Stimulated activated naive CD8-positive, alpha-beta T cell treated with anti-CD3 and anti-CD28 coated beads, Interleukin-15, Interleukin-2, amounts not matched to agents 100 ng/mL and 50 ng/mL, for 24 hours (primary cell): ENCODE data around the gene TMPRSS9.
A peak's percentile ranks its signal among the peaks of the same experiment; 100 is the strongest.

Experiments
- H3K27ac Mint-ChIP-seq: one replicate; pipeline ENCODE4 v1.8.0; 2021; ENCODE audit warnings: mild to moderate bottlenecking, mixed read lengths
- H3K27me3 Mint-ChIP-seq: one replicate; pipeline ENCODE4 v1.8.0; 2021; ENCODE audit warnings: mixed read lengths
- H3K36me3 Mint-ChIP-seq: one replicate; pipeline ENCODE4 v1.8.0; 2021; ENCODE audit warnings: low read depth, mixed read lengths
- H3K4me1 Mint-ChIP-seq: one replicate; pipeline ENCODE4 v1.8.0; 2021; ENCODE audit warnings: low read depth, mixed read lengths
- H3K4me3 Mint-ChIP-seq: one replicate; pipeline ENCODE4 v1.8.0; 2021; ENCODE audit warnings: mild to moderate bottlenecking, mixed read lengths
- H3K9me3 Mint-ChIP-seq: one replicate; pipeline ENCODE4 v1.8.0; 2021; ENCODE audit warnings: mixed read lengths

The TMPRSS9 gene

GRCh38 chr19:2359992-2360685 lies at the start of gene TMPRSS9:
Gene TMPRSS9, plus strand, starts transcription at chr19:2360265. Its CDS starts 29,521 bp downstream, at chr19:2389786.
- H3K36me3 Mint-ChIP-seq = no peaks in the 10 kb centered on the region
- no peak within 1 kb of the TSS for H3K27ac Mint-ChIP-seq
- no peaks in the 10 kb centered on the region for H3K9me3 Mint-ChIP-seq
- H3K4me1 Mint-ChIP-seq = peaks cover 4% of the 10 kb centered on the region
- H3K4me3 Mint-ChIP-seq = no peak within 1 kb of the TSS
- peaks cover 15% of the 10 kb centered on the region for H3K27me3 Mint-ChIP-seq

- H3K36me3 Mint-ChIP-seq = peaks cover 10% of the 10 kb centered on the region
- H3K9me3 Mint-ChIP-seq = peaks cover 10% of the 10 kb centered on the region
- no peak overlapping the region for H3K4me3 Mint-ChIP-seq
- peaks cover 44% of the 10 kb centered on the region for H3K27me3 Mint-ChIP-seq
- H3K27ac Mint-ChIP-seq = no peak overlapping the region
- peaks cover 3% of the 10 kb centered on the region for H3K4me1 Mint-ChIP-seq
These were observed 49.0 kb upstream of the TMPRSS9 start for GRCh38 chr19:2311093-2311492.

GRCh38 chr19:2312820-2313501 lies 47.1 kb upstream of the TMPRSS9 start:
- Mint-ChIP-seq H3K36me3 (peaks cover 10% of the 10 kb centered on the region), H3K9me3 (peaks cover 10% of the 10 kb centered on the region), H3K27me3 (peaks cover 35% of the 10 kb centered on the region), H3K4me1 (peaks cover 3% of the 10 kb centered on the region), H3K27ac (no peak overlapping the region), H3K4me3 (no peak overlapping the region)

- Mint-ChIP-seq H3K27ac (no peak overlapping the region), H3K27me3 (peaks cover 23% of the 10 kb centered on the region), H3K4me3 (no peak overlapping the region)
These were observed 44.8 kb upstream of the TMPRSS9 start for GRCh38 chr19:2315121-2315817.

GRCh38 chr19:2315818-2316353 lies 44.2 kb upstream of the TMPRSS9 start:
- Mint-ChIP-seq H3K4me3 (no peak overlapping the region), H3K27me3 (peaks cover 23% of the 10 kb centered on the region), H3K27ac (no peak overlapping the region), H3K9me3 (peaks cover 10% of the 10 kb centered on the region), H3K36me3 (peaks cover 10% of the 10 kb centered on the region), H3K4me1 (peaks cover 3% of the 10 kb centered on the region)

More at GRCh38 chr19:2315121-2315817, 44.8 kb upstream of the TMPRSS9 start:
- H3K36me3 Mint-ChIP-seq = peaks cover 10% of the 10 kb centered on the region
- peaks cover 10% of the 10 kb centered on the region for H3K9me3 Mint-ChIP-seq
- peaks cover 3% of the 10 kb centered on the region for H3K4me1 Mint-ChIP-seq

- peaks cover 10% of the 10 kb centered on the region for H3K36me3 Mint-ChIP-seq
- peaks cover 3% of the 10 kb centered on the region for H3K4me1 Mint-ChIP-seq
- no peak overlapping the region for H3K27ac Mint-ChIP-seq
- no peak overlapping the region for H3K4me3 Mint-ChIP-seq
- peaks cover 10% of the 10 kb centered on the region for H3K9me3 Mint-ChIP-seq
- peaks cover 23% of the 10 kb centered on the region for H3K27me3 Mint-ChIP-seq
These were observed 42.8 kb upstream of the TMPRSS9 start for GRCh38 chr19:2317300-2317699.

- Mint-ChIP-seq H3K27ac (no peak overlapping the region), H3K27me3 (peaks cover 23% of the 10 kb centered on the region), H3K9me3 (peaks cover 10% of the 10 kb centered on the region), H3K36me3 (peaks cover 10% of the 10 kb centered on the region), H3K4me3 (no peak overlapping the region), H3K4me1 (peaks cover 3% of the 10 kb centered on the region)
These were observed 42.3 kb upstream of the TMPRSS9 start for GRCh38 chr19:2317756-2318155.

GRCh38 chr19:2318923-2319322 lies 41.1 kb upstream of the TMPRSS9 start:
- Mint-ChIP-seq H3K4me1 (peaks cover 3% of the 10 kb centered on the region), H3K36me3 (peaks cover 10% of the 10 kb centered on the region), H3K9me3 (peaks cover 10% of the 10 kb centered on the region), H3K27me3 (peaks cover 15% of the 10 kb centered on the region), H3K27ac (no peak overlapping the region), H3K4me3 (no peak overlapping the region)

- H3K27ac Mint-ChIP-seq = no peak overlapping the region
- peaks cover 11% of the 10 kb centered on the region for H3K36me3 Mint-ChIP-seq
- H3K4me1 Mint-ChIP-seq = peaks cover 8% of the 10 kb centered on the region
- H3K9me3 Mint-ChIP-seq = peaks cover 8% of the 10 kb centered on the region
- peaks cover 10% of the 10 kb centered on the region for H3K27me3 Mint-ChIP-seq
- no peak overlapping the region for H3K4me3 Mint-ChIP-seq
These were observed 40.5 kb upstream of the TMPRSS9 start for GRCh38 chr19:2319551-2319950.

GRCh38 chr19:2320049-2320448 lies 40.0 kb upstream of the TMPRSS9 start:
- Mint-ChIP-seq H3K27ac (no peak overlapping the region), H3K4me3 (no peak overlapping the region), H3K27me3 (peaks cover 5% of the 10 kb centered on the region), H3K36me3 (peaks cover 12% of the 10 kb centered on the region), H3K9me3 (peaks cover 3% of the 10 kb centered on the region), H3K4me1 (peaks cover 11% of the 10 kb centered on the region)

- Mint-ChIP-seq H3K27ac (no peak overlapping the region), H3K27me3 (no peaks in the 10 kb centered on the region), H3K4me3 (no peak overlapping the region), H3K4me1 (peaks cover 20% of the 10 kb centered on the region), H3K9me3 (no peaks in the 10 kb centered on the region), H3K36me3 (peaks cover 7% of the 10 kb centered on the region)
These were observed 39.1 kb upstream of the TMPRSS9 start for GRCh38 chr19:2320939-2321338.

GRCh38 chr19:2321565-2322283 lies 38.3 kb upstream of the TMPRSS9 start:
- peaks cover 27% of the 10 kb centered on the region for H3K4me1 Mint-ChIP-seq
- peaks cover 13% of the 10 kb centered on the region for H3K36me3 Mint-ChIP-seq
- no peak overlapping the region for H3K4me3 Mint-ChIP-seq
- H3K9me3 Mint-ChIP-seq = no peaks in the 10 kb centered on the region
- H3K27ac Mint-ChIP-seq = no peak overlapping the region
- H3K27me3 Mint-ChIP-seq = no peaks in the 10 kb centered on the region

GRCh38 chr19:2323707-2324106 lies 36.4 kb upstream of the TMPRSS9 start:
- H3K9me3 Mint-ChIP-seq = no peaks in the 10 kb centered on the region
- H3K27me3 Mint-ChIP-seq = no peaks in the 10 kb centered on the region
- H3K27ac Mint-ChIP-seq = no peak overlapping the region
- no peak overlapping the region for H3K4me3 Mint-ChIP-seq
- peaks cover 25% of the 10 kb centered on the region for H3K36me3 Mint-ChIP-seq
- H3K4me1 Mint-ChIP-seq = peaks cover 39% of the 10 kb centered on the region

GRCh38 chr19:2324220-2324948 lies 35.7 kb upstream of the TMPRSS9 start:
- Mint-ChIP-seq H3K4me1 (peaks cover 43% of the 10 kb centered on the region), H3K9me3 (no peaks in the 10 kb centered on the region), H3K36me3 (peaks cover 25% of the 10 kb centered on the region), H3K27me3 (no peaks in the 10 kb centered on the region), H3K4me3 (peak overlapping the region; percentile 19), H3K27ac (peak overlapping the region; percentile 45)
